ENCODE results near the gene PAX2. TPM values are rescaled to one million over a fixed set of nuclear protein-coding genes. Genes with fewer than 3 reads are reported as not detected.

The PAX2 gene
- polyA plus RNA-seq, 2 of the 4 experiments (the other 2 are of a cell fraction) = 0.06 to 0.21 TPM

DNA sequence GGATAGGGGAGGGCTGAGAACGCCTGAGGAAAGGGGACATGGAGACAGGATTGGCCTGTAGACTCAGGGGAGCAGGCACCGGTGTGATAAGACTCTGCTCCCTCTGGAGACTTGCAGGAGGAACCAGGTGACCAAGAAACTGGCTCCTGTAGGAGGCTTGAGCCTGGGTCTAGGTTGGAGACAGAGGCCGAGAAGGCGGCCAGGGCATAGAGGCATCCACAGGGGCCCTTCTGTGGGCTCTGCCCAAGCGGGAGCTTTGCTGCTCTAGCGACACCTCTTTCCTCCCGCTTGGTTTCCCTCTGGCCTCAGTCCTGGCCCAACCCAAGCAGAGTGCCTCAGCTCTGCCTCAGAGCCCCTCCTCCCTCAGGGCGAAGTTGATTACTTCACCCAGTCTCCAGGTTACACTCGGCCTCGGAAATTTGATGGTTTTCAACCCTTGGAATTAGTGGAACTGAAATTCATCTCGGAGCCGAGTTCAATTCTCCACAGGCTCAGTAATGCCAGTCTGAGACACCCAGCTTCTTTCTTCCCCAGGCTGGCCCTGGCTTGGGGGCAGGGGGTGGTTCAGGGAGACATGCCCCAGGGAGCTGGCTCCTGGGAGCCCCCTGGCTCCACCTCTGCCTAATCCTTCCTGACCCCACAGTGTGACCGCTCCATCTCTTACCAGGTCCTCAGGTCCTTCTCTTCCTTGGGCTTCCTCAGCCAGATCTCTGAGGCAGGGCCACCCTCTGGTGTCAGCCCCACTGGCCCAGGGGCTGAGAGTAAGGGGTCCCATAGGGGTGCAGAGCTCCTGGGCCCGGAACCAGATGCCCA is 60.4 kb downstream of the PAX2 start:
- 52% methylated on average over 14 of the region's 14 CpGs for WGBS (ENCODE audit: missing lambda C conversion rate)
- TF ChIP-seq POLR2A (IDR thresholded peaks at IDR 0.05; ENCODE audit: low read length) (no peak), NFE2L2 (conservative IDR thresholded peaks at IDR 0.05; ENCODE audit: low read length) (no peak), HEYL (CRISPR knock-in tag; IDR thresholded peaks at IDR 0.05) (no peak)
- ATAC-seq (peak in 1 of 2 experiments; percentile 20; a peak in 2 of 6 replicates), FAIRE-seq (no peak), DNase-seq (ENCODE audit: low read depth in 1 of 2, low spot score in 1 of 2) (no peak)
- ChIA-PET CTCF (interaction anchor here (1.0 to 1.2 kb wide), 2 partner anchors 9 to 77 kb away, joined by 3 to 4 read pairs; no protein-coding TSS in a partner anchor), POLR2A (no interaction called here)
- H3K9me3 ChIP-seq = no peaks in the 10 kb centered on the region
- H3K4me1 ChIP-seq = no peaks in the 10 kb centered on the region
- H3K4me2 ChIP-seq = no peak overlapping the region
- H3K27ac ChIP-seq = no peak overlapping the region
- no peak overlapping the region for H3K4me3 ChIP-seq

GRCh38 chr10:100806356-100806645 is 60.9 kb downstream of the PAX2 start:
- no peak for FAIRE-seq
- H3K4me3 ChIP-seq = no peak overlapping the region
- POLR2A ChIA-PET = no interaction called here
- H3K27ac ChIP-seq = no peak overlapping the region
- no peak for ATAC-seq
- no peak for DNase-seq (ENCODE audit: low read depth in 1 of 2, low spot score in 1 of 2)
- no peak for TF ChIP-seq CBX2 (IDR thresholded peaks at IDR 0.05; ENCODE audit: borderline replicate concordance, low read depth)
- TF ChIP-seq ZSCAN20 (CRISPR knock-in tag; IDR thresholded peaks at IDR 0.05) = no peak
- TF ChIP-seq HOXB13 (CRISPR knock-in tag; IDR thresholded peaks at IDR 0.05; ENCODE audit: low read depth) = no peak
- TF ChIP-seq KDM1A (IDR thresholded peaks at IDR 0.05; ENCODE audit: low read depth) = no peak
- TF ChIP-seq JUNB (IDR thresholded peaks at IDR 0.05) = no peak
- no peak for TF ChIP-seq NPAS2 (CRISPR knock-in tag; IDR thresholded peaks at IDR 0.05; ENCODE audit: borderline replicate concordance)
- no peak for TF ChIP-seq SREBF2 (IDR thresholded peaks at IDR 0.05)
- TF ChIP-seq RARB (CRISPR knock-in tag; IDR thresholded peaks at IDR 0.05) = no peak
- TF ChIP-seq HOXB5 (CRISPR knock-in tag; IDR thresholded peaks at IDR 0.05) = no peak
- no peak for TF ChIP-seq SMC3 (IDR thresholded peaks at IDR 0.05)
- TF ChIP-seq, protein P1, sequence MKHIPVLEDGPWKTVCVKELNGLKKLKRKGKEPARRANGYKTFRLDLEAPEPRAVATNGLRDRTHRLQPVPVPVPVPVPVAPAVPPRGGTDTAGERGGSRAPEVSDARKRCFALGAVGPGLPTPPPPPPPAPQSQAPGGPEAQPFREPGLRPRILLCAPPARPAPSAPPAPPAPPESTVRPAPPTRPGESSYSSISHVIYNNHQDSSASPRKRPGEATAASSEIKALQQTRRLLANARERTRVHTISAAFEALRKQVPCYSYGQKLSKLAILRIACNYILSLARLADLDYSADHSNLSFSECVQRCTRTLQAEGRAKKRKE (CRISPR knock-in tag; IDR thresholded peaks at IDR 0.05; ENCODE audit: low read depth) = no peak
- no peak for TF ChIP-seq ESRRA (IDR thresholded peaks at IDR 0.05; ENCODE audit: borderline replicate concordance, low read length)
- TF ChIP-seq CBX8 (IDR thresholded peaks at IDR 0.05) = no peak
- no peak for TF ChIP-seq POLR2A (IDR thresholded peaks at IDR 0.05; ENCODE audit: low read length)
- TF ChIP-seq TP53 (CRISPR knock-in tag; IDR thresholded peaks at IDR 0.05) = no peak
- no peak for TF ChIP-seq PHF8 (IDR thresholded peaks at IDR 0.05; ENCODE audit: borderline replicate concordance, low read depth)
- TF ChIP-seq TFCP2L1 (CRISPR knock-in tag; IDR thresholded peaks at IDR 0.05) = no peak
- no peak for TF ChIP-seq CTCF (IDR thresholded peaks at IDR 0.05)
- TF ChIP-seq FOXS1 (CRISPR knock-in tag; IDR thresholded peaks at IDR 0.05) = no peak
- TF ChIP-seq EP300 (IDR thresholded peaks at IDR 0.05) = no peak
- H3K9me3 ChIP-seq = no peaks in the 10 kb centered on the region
- WGBS (ENCODE audit: missing lambda C conversion rate) = 54% methylated on average over 8 of the region's 8 CpGs
- H3K4me1 ChIP-seq = no peaks in the 10 kb centered on the region
- H3K4me2 ChIP-seq = no peak overlapping the region
- CTCF ChIA-PET = interaction anchor here (1.0 to 1.2 kb wide), 2 partner anchors 8 to 77 kb away, joined by 3 to 4 read pairs; no protein-coding TSS in a partner anchor

All from A549 (cell line).